Measurements from ENCODE around the gene AIG1. TPM values are rescaled to one million over a fixed set of nuclear protein-coding genes. Genes with fewer than 3 reads are reported as not detected.
"Not testable (repeated sequence)": the region's sequence is repeated elsewhere in the genome, so short reads cannot be mapped to it uniquely, and the experiment has no call there.

Gene AIG1
- total RNA-seq, 1 experiment from 2014 or later: 51.1 TPM

GRCh38 chr6:143079325-143079640 lies 18.6 kb downstream of the AIG1 start:
- TF ChIP-seq ZNF274 (IDR thresholded peaks at IDR 0.05; ENCODE audit: low read depth, low read length) (no peak), EZH2phosphoT487 (IDR thresholded peaks at IDR 0.05; ENCODE audit: borderline replicate concordance) (no peak)
- BruUV-seq (replicated peaks): no TSS peak
- H3K27me3 ChIP-seq (ENCODE audit: insufficient read depth, low read length): no peaks in the 10 kb centered on the region
- H3K4me2 ChIP-seq (ENCODE audit: low read length): no peak overlapping the region
- ChIA-PET RAD21 (ENCODE audit: low non-redundant PET in 1 of 2, low total read pairs in 2 of 2, uncharacterized antibody in 2 of 2, unreplicated experiment in 2 of 2) (no interaction called here), CTCF (no interaction called here), POLR2A (no interaction called here)
- H3K4me1 ChIP-seq (ENCODE audit: control insufficient read depth in 1 of 2, insufficient read depth in 2 of 2, low read length in 2 of 2): no peaks in the 10 kb centered on the region
- no peak overlapping the region for H3K9ac ChIP-seq (ENCODE audit: low read length)
- no peak overlapping the region for H3K27ac ChIP-seq (ENCODE audit: low read depth, low read length)
- no peaks in the 10 kb centered on the region for H3K36me3 ChIP-seq (ENCODE audit: control insufficient read depth in 1 of 2, insufficient read depth in 2 of 2, low read length in 2 of 2)
- intact Hi-C loops (cut with micrococcal nuclease): no loop called here
- no peaks in the 10 kb centered on the region for H4K20me1 ChIP-seq (ENCODE audit: insufficient read depth)
- peaks cover 8% of the 10 kb centered on the region for H3K79me2 ChIP-seq (ENCODE audit: insufficient read depth, low read length)
- no peaks in the 10 kb centered on the region for H3K9me3 ChIP-seq (ENCODE audit: control insufficient read depth in 1 of 2, insufficient read depth in 1 of 2, low read depth in 1 of 2, low read length in 2 of 2)
- no peak overlapping the region for H3K4me3 ChIP-seq (replicated peaks in 1 of 2; ENCODE audit: low read depth in 1 of 2, low read length in 2 of 2)
- H2AFZ ChIP-seq (ENCODE audit: low read depth, low read length, poor library complexity, severe bottlenecking): no peak overlapping the region
- H3K9me2 ChIP-seq (ENCODE audit: insufficient read depth): no peaks in the 10 kb centered on the region
- no peak for ATAC-seq
- DNase-seq (ENCODE audit: low read depth, low spot score): no peak

- H4K20me1 ChIP-seq (ENCODE audit: insufficient read depth); RAD21 ChIA-PET (ENCODE audit: low non-redundant PET in 1 of 2, low total read pairs in 2 of 2, uncharacterized antibody in 2 of 2, unreplicated experiment in 2 of 2); intact Hi-C loops (cut with micrococcal nuclease); CTCF ChIA-PET; DNase-seq (ENCODE audit: low read depth, low spot score); H3K79me2 ChIP-seq (ENCODE audit: insufficient read depth, low read length); H3K4me1 ChIP-seq (ENCODE audit: control insufficient read depth in 1 of 2, insufficient read depth in 2 of 2, low read length in 2 of 2); ATAC-seq; H2AFZ ChIP-seq (ENCODE audit: low read depth, low read length, poor library complexity, severe bottlenecking); H3K9me3 ChIP-seq (ENCODE audit: control insufficient read depth in 1 of 2, insufficient read depth in 1 of 2, low read depth in 1 of 2, low read length in 2 of 2); H3K4me3 ChIP-seq (replicated peaks in 1 of 2; ENCODE audit: low read depth in 1 of 2, low read length in 2 of 2); H3K27me3 ChIP-seq (ENCODE audit: insufficient read depth, low read length); BruUV-seq (replicated peaks); POLR2A ChIA-PET; H3K9ac ChIP-seq (ENCODE audit: low read length); H3K27ac ChIP-seq (ENCODE audit: low read depth, low read length); H3K36me3 ChIP-seq (ENCODE audit: control insufficient read depth in 1 of 2, insufficient read depth in 2 of 2, low read length in 2 of 2); H3K4me2 ChIP-seq (ENCODE audit: low read length); H3K9me2 ChIP-seq (ENCODE audit: insufficient read depth): not testable (repeated sequence)
Measured at GRCh38 chr6:143082274-143082673, 21.6 kb downstream of the AIG1 start.

- H3K4me1 ChIP-seq (ENCODE audit: control insufficient read depth in 1 of 2, insufficient read depth in 2 of 2, low read length in 2 of 2); POLR2A ChIA-PET; intact Hi-C loops (cut with micrococcal nuclease); H2AFZ ChIP-seq (ENCODE audit: low read depth, low read length, poor library complexity, severe bottlenecking); H3K27ac ChIP-seq (ENCODE audit: low read depth, low read length); H3K4me2 ChIP-seq (ENCODE audit: low read length); H3K27me3 ChIP-seq (ENCODE audit: insufficient read depth, low read length); H3K4me3 ChIP-seq (replicated peaks in 1 of 2; ENCODE audit: low read depth in 1 of 2, low read length in 2 of 2); H3K79me2 ChIP-seq (ENCODE audit: insufficient read depth, low read length); DNase-seq (ENCODE audit: low read depth, low spot score); H3K36me3 ChIP-seq (ENCODE audit: control insufficient read depth in 1 of 2, insufficient read depth in 2 of 2, low read length in 2 of 2); H3K9me3 ChIP-seq (ENCODE audit: control insufficient read depth in 1 of 2, insufficient read depth in 1 of 2, low read depth in 1 of 2, low read length in 2 of 2); RAD21 ChIA-PET (ENCODE audit: low non-redundant PET in 1 of 2, low total read pairs in 2 of 2, uncharacterized antibody in 2 of 2, unreplicated experiment in 2 of 2); BruUV-seq (replicated peaks); CTCF ChIA-PET; H4K20me1 ChIP-seq (ENCODE audit: insufficient read depth); H3K9me2 ChIP-seq (ENCODE audit: insufficient read depth); ATAC-seq; H3K9ac ChIP-seq (ENCODE audit: low read length): not testable (repeated sequence)
Measured at GRCh38 chr6:143084019-143084418, 23.3 kb downstream of the AIG1 start.

GRCh38 chr6:143087335-143087734 lies 26.6 kb downstream of the AIG1 start:
- H3K27me3 ChIP-seq (ENCODE audit: insufficient read depth, low read length); H3K9me2 ChIP-seq (ENCODE audit: insufficient read depth); CTCF ChIA-PET; H2AFZ ChIP-seq (ENCODE audit: low read depth, low read length, poor library complexity, severe bottlenecking); H3K27ac ChIP-seq (ENCODE audit: low read depth, low read length); POLR2A ChIA-PET; H3K4me2 ChIP-seq (ENCODE audit: low read length); H3K36me3 ChIP-seq (ENCODE audit: control insufficient read depth in 1 of 2, insufficient read depth in 2 of 2, low read length in 2 of 2); DNase-seq (ENCODE audit: low read depth, low spot score); RAD21 ChIA-PET (ENCODE audit: low non-redundant PET in 1 of 2, low total read pairs in 2 of 2, uncharacterized antibody in 2 of 2, unreplicated experiment in 2 of 2); intact Hi-C loops (cut with micrococcal nuclease); ATAC-seq; H4K20me1 ChIP-seq (ENCODE audit: insufficient read depth); BruUV-seq (replicated peaks); H3K9me3 ChIP-seq (ENCODE audit: control insufficient read depth in 1 of 2, insufficient read depth in 1 of 2, low read depth in 1 of 2, low read length in 2 of 2); H3K4me1 ChIP-seq (ENCODE audit: control insufficient read depth in 1 of 2, insufficient read depth in 2 of 2, low read length in 2 of 2); H3K9ac ChIP-seq (ENCODE audit: low read length); H3K4me3 ChIP-seq (replicated peaks in 1 of 2; ENCODE audit: low read depth in 1 of 2, low read length in 2 of 2); H3K79me2 ChIP-seq (ENCODE audit: insufficient read depth, low read length): not testable (repeated sequence)
